Measurements from ENCODE around the gene PDZRN4.
"Not testable (repeated sequence)": the region's sequence is repeated elsewhere in the genome, so short reads cannot be mapped to it uniquely, and the experiment has no call there.

Gene PDZRN4

GRCh38 chr12:41585784-41586183 is 397.7 kb downstream of the PDZRN4 start:
- DNase-seq = no peak

DNA sequence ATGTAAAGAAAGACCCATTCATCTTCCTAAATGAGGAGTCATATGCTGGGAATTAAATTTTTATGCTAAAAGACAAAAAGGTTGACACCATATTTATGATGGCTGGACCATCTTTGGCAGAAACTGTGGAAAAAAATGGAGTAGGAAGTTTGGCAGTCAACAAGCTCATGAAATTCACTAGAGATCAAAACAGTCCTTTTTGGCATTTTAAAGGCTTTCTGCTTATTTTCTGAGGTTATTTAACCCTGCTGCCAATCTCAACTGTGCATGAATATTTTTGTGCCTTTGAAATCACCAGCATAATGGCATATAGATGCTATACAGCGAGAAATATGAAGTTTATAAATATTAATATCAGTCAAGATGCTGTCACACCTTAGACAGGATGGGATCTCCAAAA is 399.5 kb downstream of the PDZRN4 start:
- DNase-seq = no peak

GRCh38 chr12:41589878-41590277 is 401.8 kb downstream of the PDZRN4 start:
- DNase-seq = no peak

GRCh38 chr12:41596190-41596589 is 408.1 kb downstream of the PDZRN4 start:
- DNase-seq = no peak

GRCh38 chr12:41604830-41605229 is 416.7 kb downstream of the PDZRN4 start:
- no peak for DNase-seq

DNA sequence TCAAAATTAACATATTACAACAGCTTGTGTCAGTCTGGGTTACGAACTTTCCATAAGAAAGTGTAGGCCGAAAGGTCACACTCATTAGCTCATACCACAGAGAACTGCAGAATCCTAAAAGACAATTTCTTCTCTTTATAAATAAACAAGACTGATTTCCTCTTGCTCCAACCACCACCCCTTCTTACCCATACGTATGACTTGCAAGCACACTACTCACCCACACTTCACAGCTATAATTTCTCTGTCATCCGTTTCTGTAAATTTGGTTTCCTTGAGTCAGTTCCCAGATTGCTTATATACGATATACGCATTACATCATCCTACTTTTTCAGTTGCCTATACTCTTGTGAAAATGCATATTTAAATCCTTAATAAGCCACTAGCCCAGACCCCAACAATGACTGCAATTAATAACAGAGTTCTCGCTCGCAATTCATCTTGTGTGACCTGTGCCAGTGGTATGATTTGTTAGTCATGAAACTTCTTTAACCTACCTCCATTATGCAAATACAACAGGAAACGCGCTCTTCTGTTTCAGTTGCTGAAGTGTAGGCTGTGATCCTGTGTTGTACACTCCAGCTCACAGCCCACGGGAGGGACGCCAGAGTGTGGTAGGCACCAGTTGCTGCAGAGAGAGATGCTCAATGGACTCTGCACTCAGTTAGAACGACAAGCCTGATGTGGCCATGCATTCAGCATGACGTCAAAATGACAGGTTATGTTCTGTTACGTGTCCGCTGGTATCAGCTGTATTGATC is 417.6 kb downstream of the PDZRN4 start:
- no peak for DNase-seq

DNA sequence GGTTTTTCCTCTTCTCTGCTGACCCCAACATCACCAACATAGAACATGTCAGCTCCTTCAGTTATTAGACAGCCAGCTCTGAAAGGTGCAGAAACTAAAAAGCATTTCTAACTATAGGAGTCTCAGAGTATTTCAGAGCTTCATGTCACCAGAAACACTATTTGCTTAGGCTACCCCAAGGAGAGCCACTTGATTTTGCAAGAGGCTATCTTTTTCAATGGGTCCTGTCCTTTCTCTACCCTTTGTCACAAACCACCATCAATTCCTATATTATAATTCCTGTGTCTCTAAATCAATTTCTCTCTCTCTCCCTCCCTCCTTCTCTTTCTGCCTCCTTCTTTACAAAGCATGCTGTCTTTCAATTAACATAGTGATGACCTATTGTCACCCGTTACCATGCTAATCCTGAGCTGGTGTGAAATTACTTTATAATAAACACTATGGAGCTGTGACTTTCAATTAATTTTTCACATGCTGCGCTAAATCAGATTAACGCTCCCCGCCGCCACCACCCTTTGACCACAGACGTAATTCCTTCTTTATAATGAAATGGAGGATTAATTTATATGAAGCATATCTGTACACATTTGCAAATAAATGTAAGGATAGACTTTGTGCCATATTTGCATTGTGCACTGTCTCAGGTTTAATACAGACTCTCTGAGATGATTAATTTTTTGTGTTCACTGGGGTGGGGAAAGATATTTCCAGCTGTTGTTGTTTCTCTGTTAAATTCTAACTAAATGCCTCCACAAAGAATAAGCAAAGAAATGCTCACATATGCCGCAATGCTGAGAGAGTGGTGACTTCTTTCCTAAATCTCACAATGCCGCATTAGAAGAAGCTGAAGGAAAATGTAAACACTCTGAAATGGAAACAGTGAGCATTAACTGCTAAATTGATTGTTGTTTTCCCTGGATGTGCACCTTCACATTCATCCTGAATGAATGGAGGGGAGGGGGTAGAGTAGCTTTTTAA is 418.6 kb downstream of the PDZRN4 start:
- DNase-seq = no peak

- no peak for DNase-seq
Measured at GRCh38 chr12:41612892-41613557, 424.9 kb downstream of the PDZRN4 start.

GRCh38 chr12:41615174-41615573 is 427.1 kb downstream of the PDZRN4 start:
- DNase-seq = not testable (repeated sequence)

- DNase-seq = peak; percentile 15
Measured at GRCh38 chr12:41619705-41620104, 431.6 kb downstream of the PDZRN4 start.

- peak; percentile 7 for DNase-seq
Measured at GRCh38 chr12:41621291-41621690, 433.2 kb downstream of the PDZRN4 start.
